OCI-LY3 (cell line): ENCODE measurements around the gene KLHL18.
"Not testable (repeated sequence)": the region's sequence is repeated elsewhere in the genome, so short reads cannot be mapped to it uniquely, and the experiment has no call there.

Source experiments
- H2AFZ ChIP-seq: fragments of 200-600, 300-600 bp; shearing (Covaris generic); 2 replicates; pipeline ENCODE4 v1.6.0; 2014; ENCODE audit warnings: antibody characterized with exemption, low read depth, low read length
- H3K27ac ChIP-seq: fragments of 200-600, 300-600 bp; sonication (generic); 2 replicates; pipeline ENCODE4 v1.5.1; 2014; ENCODE audit warnings: mild to moderate bottlenecking, low read length, moderate library complexity, mixed read lengths
- H3K27me3 ChIP-seq: fragments of 200-600, 300-600 bp; sonication (generic); 2 replicates; pipeline ENCODE4 v1.6.1; 2014; ENCODE audit warnings: low read depth, low read length, mixed read lengths
- H3K36me3 ChIP-seq: fragments of 200-600, 300-600 bp; sonication (generic); replicated peaks from 2 replicates; pipeline ENCODE3; 2014; ENCODE audit warnings: low read depth, low read length, mixed read lengths
- H3K4me1 ChIP-seq: fragments of 300-600, 200-600 bp; sonication (generic); 2 replicates; pipeline ENCODE4 v1.6.1; 2014; ENCODE audit warnings: low read length, mixed read lengths
- H3K4me2 ChIP-seq: fragments of 200-600, 300-600 bp; sonication (generic); 2 replicates; pipeline ENCODE4 v1.6.1; 2014; ENCODE audit warnings: low read length, mixed read lengths
- H3K4me3 ChIP-seq: fragments of 300-600, 200-600 bp; sonication (generic); 2 replicates; pipeline ENCODE4 v1.5.1; 2014; ENCODE audit warnings: antibody characterized with exemption, mild to moderate bottlenecking, low read length, moderate library complexity
- H3K79me2 ChIP-seq: fragments of 300-600, 200-600 bp; shearing (Covaris generic); 2 replicates; pipeline ENCODE4 v1.6.1; 2014; ENCODE audit warnings: mild to moderate bottlenecking, low read length, mixed read lengths
- H3K9ac ChIP-seq: fragments of 300-600, 200-600 bp; shearing (Covaris generic); 2 replicates; pipeline ENCODE4 v1.6.0; 2014; ENCODE audit warnings: mild to moderate bottlenecking, low read length, moderate library complexity
- H3K9me3 ChIP-seq: fragments of 200-600, 300-600 bp; shearing (Covaris generic); 2 replicates; pipeline ENCODE4 v1.6.1; 2014; ENCODE audit warnings: low read length, mixed read lengths; ENCODE audit not compliant: insufficient read depth
- H4K20me1 ChIP-seq: fragments of 200-600, 300-600 bp; sonication (generic); 2 replicates; pipeline ENCODE4 v1.6.1; 2016; ENCODE audit warnings: low read length, mixed read lengths; ENCODE audit not compliant: insufficient read depth
- CTCF ChIP-seq: fragments of 200-600, 300-600 bp; sonication (generic); IDR thresholded peaks from 2 replicates; pipeline ENCODE4 v1.5.1; 2014; ENCODE audit warnings: antibody characterized with exemption, low read length, low read depth
- EZH2phosphoT487 ChIP-seq: fragments of 200-600 bp; shearing (Covaris generic); IDR thresholded peaks from 2 replicates; pipeline ENCODE4 v1.6.1; 2018; ENCODE audit warnings: antibody characterized with exemption, mixed run types, low read depth

KLHL18 gene

GRCh38 chr3:47251689-47252088 lies 31.1 kb upstream of the KLHL18 start:
- no peak overlapping the region for H3K27ac ChIP-seq
- H3K9ac ChIP-seq = no peak overlapping the region
- H4K20me1 ChIP-seq = no peaks in the 10 kb centered on the region
- no peaks in the 10 kb centered on the region for H3K9me3 ChIP-seq
- no peaks in the 10 kb centered on the region for H3K79me2 ChIP-seq
- H3K4me3 ChIP-seq = no peak overlapping the region
- no peaks in the 10 kb centered on the region for H3K27me3 ChIP-seq
- no peak overlapping the region for H3K4me2 ChIP-seq
- H3K36me3 ChIP-seq = no peaks in the 10 kb centered on the region
- H2AFZ ChIP-seq = no peak overlapping the region
- TF ChIP-seq EZH2phosphoT487 (no peak), CTCF (no peak)
- no peaks in the 10 kb centered on the region for H3K4me1 ChIP-seq

GRCh38 chr3:47256331-47256730 lies 26.4 kb upstream of the KLHL18 start:
- not testable (repeated sequence) for H4K20me1 ChIP-seq, H3K27ac ChIP-seq, H3K4me3 ChIP-seq, H3K36me3 ChIP-seq, H3K9ac ChIP-seq, H3K79me2 ChIP-seq, H3K9me3 ChIP-seq, H2AFZ ChIP-seq, H3K4me1 ChIP-seq, H3K4me2 ChIP-seq, H3K27me3 ChIP-seq

GRCh38 chr3:47259114-47259513 lies 23.6 kb upstream of the KLHL18 start:
- Histone ChIP-seq H3K4me2 (no peak overlapping the region), H3K27me3 (no peaks in the 10 kb centered on the region), H4K20me1 (no peaks in the 10 kb centered on the region), H3K9me3 (no peaks in the 10 kb centered on the region), H3K9ac (no peak overlapping the region), H2AFZ (no peak overlapping the region), H3K4me1 (no peaks in the 10 kb centered on the region), H3K36me3 (no peaks in the 10 kb centered on the region), H3K79me2 (no peaks in the 10 kb centered on the region), H3K27ac (no peak overlapping the region), H3K4me3 (no peak overlapping the region)
- TF ChIP-seq CTCF (no peak), EZH2phosphoT487 (no peak)

- H3K79me2 ChIP-seq = no peaks in the 10 kb centered on the region
- no peak overlapping the region for H3K27ac ChIP-seq
- H3K36me3 ChIP-seq = no peaks in the 10 kb centered on the region
- no peaks in the 10 kb centered on the region for H3K9me3 ChIP-seq
- no peak overlapping the region for H3K4me2 ChIP-seq
- no peak overlapping the region for H3K9ac ChIP-seq
- H3K4me1 ChIP-seq = no peaks in the 10 kb centered on the region
- TF ChIP-seq EZH2phosphoT487 (no peak), CTCF (no peak)
- no peak overlapping the region for H2AFZ ChIP-seq
- no peak overlapping the region for H3K4me3 ChIP-seq
- H4K20me1 ChIP-seq = no peaks in the 10 kb centered on the region
- H3K27me3 ChIP-seq = no peaks in the 10 kb centered on the region
Observed at GRCh38 chr3:47260605-47261004, 22.1 kb upstream of the KLHL18 start.

- no peak overlapping the region for H3K4me2 ChIP-seq
- H3K27me3 ChIP-seq = no peaks in the 10 kb centered on the region
- no peak overlapping the region for H3K27ac ChIP-seq
- no peak for TF ChIP-seq CTCF
- no peak for TF ChIP-seq EZH2phosphoT487
- H3K9ac ChIP-seq = no peak overlapping the region
- no peaks in the 10 kb centered on the region for H3K9me3 ChIP-seq
- no peaks in the 10 kb centered on the region for H3K79me2 ChIP-seq
- H3K36me3 ChIP-seq = no peaks in the 10 kb centered on the region
- no peaks in the 10 kb centered on the region for H4K20me1 ChIP-seq
- H2AFZ ChIP-seq = no peak overlapping the region
- no peak overlapping the region for H3K4me3 ChIP-seq
- no peaks in the 10 kb centered on the region for H3K4me1 ChIP-seq
Observed at GRCh38 chr3:47261301-47261700, 21.4 kb upstream of the KLHL18 start.
